IPS-18a (cell line): ENCODE results near the gene DLGAP1.

Source experiments
- H3K27ac ChIP-seq: one replicate; pipeline ENCODE4 v1.5.1; 2013; ENCODE audit warnings: low read length
- H3K27me3 ChIP-seq: one replicate; pipeline ENCODE4 v1.6.1; 2013; ENCODE audit warnings: mild to moderate bottlenecking, low read length; ENCODE audit not compliant: control insufficient read depth, insufficient read depth
- H3K36me3 ChIP-seq: one replicate; pipeline ENCODE4 v1.6.1; 2013; ENCODE audit warnings: low read depth, low read length; ENCODE audit not compliant: control insufficient read depth
- H3K4me1 ChIP-seq: one replicate; pipeline ENCODE4 v1.6.1; 2013; ENCODE audit warnings: low read depth, low read length; ENCODE audit not compliant: control insufficient read depth
- H3K4me3 ChIP-seq: one replicate; pipeline ENCODE4 v1.5.1; 2013; ENCODE audit warnings: low read length
- H3K9ac ChIP-seq: one replicate; pipeline ENCODE4 v1.6.1; 2013; ENCODE audit warnings: mild to moderate bottlenecking, low read length, moderate library complexity
- H3K9me3 ChIP-seq: one replicate; pipeline ENCODE4 v1.6.1; 2013; ENCODE audit warnings: low read depth, low read length; ENCODE audit not compliant: control insufficient read depth

Gene DLGAP1

GRCh38 chr18:3775996-3776395 lies 679.1 kb downstream of the DLGAP1 start:
- no peaks in the 10 kb centered on the region for H3K9me3 ChIP-seq
- H3K27ac ChIP-seq = no peak overlapping the region
- H3K9ac ChIP-seq = no peak overlapping the region
- no peak overlapping the region for H3K4me3 ChIP-seq
- no peaks in the 10 kb centered on the region for H3K27me3 ChIP-seq
- H3K4me1 ChIP-seq = peaks cover 31% of the 10 kb centered on the region
- H3K36me3 ChIP-seq = no peaks in the 10 kb centered on the region

GRCh38 chr18:3773303-3773702 lies 681.8 kb downstream of the DLGAP1 start:
- no peak overlapping the region for H3K27ac ChIP-seq
- H3K4me3 ChIP-seq = no peak overlapping the region
- no peak overlapping the region for H3K9ac ChIP-seq
- H3K36me3 ChIP-seq = no peaks in the 10 kb centered on the region
- H3K27me3 ChIP-seq = peaks cover 8% of the 10 kb centered on the region
- peaks cover 35% of the 10 kb centered on the region for H3K4me1 ChIP-seq
- no peaks in the 10 kb centered on the region for H3K9me3 ChIP-seq

- H3K4me3 ChIP-seq = peak overlapping the region; percentile 72
- H3K27ac ChIP-seq = peak overlapping the region; percentile 54
- peaks cover 3% of the 10 kb centered on the region for H3K9me3 ChIP-seq
- H3K9ac ChIP-seq = peak overlapping the region; percentile 45
- peaks cover 8% of the 10 kb centered on the region for H3K27me3 ChIP-seq
- H3K4me1 ChIP-seq = peaks cover 35% of the 10 kb centered on the region
- H3K36me3 ChIP-seq = no peaks in the 10 kb centered on the region
These were observed 683.8 kb downstream of the DLGAP1 start for GRCh38 chr18:3771121-3771971.

- peaks cover 8% of the 10 kb centered on the region for H3K9me3 ChIP-seq
- H3K27me3 ChIP-seq = no peaks in the 10 kb centered on the region
- H3K4me1 ChIP-seq = no peaks in the 10 kb centered on the region
- H3K27ac ChIP-seq = no peak overlapping the region
- no peak overlapping the region for H3K4me3 ChIP-seq
- no peaks in the 10 kb centered on the region for H3K36me3 ChIP-seq
- no peak overlapping the region for H3K9ac ChIP-seq
These were observed 693.8 kb downstream of the DLGAP1 start for GRCh38 chr18:3761266-3761665.

- Histone ChIP-seq H3K27me3 (no peaks in the 10 kb centered on the region), H3K9me3 (peaks cover 2% of the 10 kb centered on the region), H3K9ac (no peak overlapping the region), H3K4me1 (no peaks in the 10 kb centered on the region), H3K36me3 (no peaks in the 10 kb centered on the region), H3K27ac (no peak overlapping the region), H3K4me3 (no peak overlapping the region)
These were observed 694.4 kb downstream of the DLGAP1 start for GRCh38 chr18:3760741-3761140.

- no peak overlapping the region for H3K4me3 ChIP-seq
- no peaks in the 10 kb centered on the region for H3K27me3 ChIP-seq
- H3K36me3 ChIP-seq = no peaks in the 10 kb centered on the region
- no peaks in the 10 kb centered on the region for H3K9me3 ChIP-seq
- no peak overlapping the region for H3K27ac ChIP-seq
- H3K4me1 ChIP-seq = no peaks in the 10 kb centered on the region
- no peak overlapping the region for H3K9ac ChIP-seq
These were observed 696.0 kb downstream of the DLGAP1 start for GRCh38 chr18:3759099-3759498.

- H3K36me3 ChIP-seq = no peaks in the 10 kb centered on the region
- no peak overlapping the region for H3K9ac ChIP-seq
- H3K27ac ChIP-seq = no peak overlapping the region
- H3K4me3 ChIP-seq = no peak overlapping the region
- no peaks in the 10 kb centered on the region for H3K9me3 ChIP-seq
- no peaks in the 10 kb centered on the region for H3K4me1 ChIP-seq
- no peaks in the 10 kb centered on the region for H3K27me3 ChIP-seq
These were observed 696.6 kb downstream of the DLGAP1 start for GRCh38 chr18:3758531-3758930.

- Histone ChIP-seq H3K9me3 (no peaks in the 10 kb centered on the region), H3K27ac (no peak overlapping the region), H3K27me3 (no peaks in the 10 kb centered on the region), H3K4me1 (no peaks in the 10 kb centered on the region), H3K4me3 (no peak overlapping the region), H3K36me3 (no peaks in the 10 kb centered on the region), H3K9ac (no peak overlapping the region)
These were observed 697.7 kb downstream of the DLGAP1 start for GRCh38 chr18:3757361-3757760.

GRCh38 chr18:3753106-3753505 lies 702.0 kb downstream of the DLGAP1 start:
- H3K4me1 ChIP-seq = no peaks in the 10 kb centered on the region
- H3K9ac ChIP-seq = no peak overlapping the region
- no peaks in the 10 kb centered on the region for H3K9me3 ChIP-seq
- H3K36me3 ChIP-seq = no peaks in the 10 kb centered on the region
- no peak overlapping the region for H3K27ac ChIP-seq
- no peak overlapping the region for H3K4me3 ChIP-seq
- no peaks in the 10 kb centered on the region for H3K27me3 ChIP-seq

- Histone ChIP-seq H3K9ac (no peak overlapping the region), H3K27ac (no peak overlapping the region), H3K4me3 (no peak overlapping the region), H3K36me3 (no peaks in the 10 kb centered on the region), H3K9me3 (no peaks in the 10 kb centered on the region), H3K4me1 (no peaks in the 10 kb centered on the region), H3K27me3 (no peaks in the 10 kb centered on the region)
These were observed 707.0 kb downstream of the DLGAP1 start for GRCh38 chr18:3748086-3748485.

GRCh38 chr18:3747176-3747973 lies 707.7 kb downstream of the DLGAP1 start:
- Histone ChIP-seq H3K27ac (no peak overlapping the region), H3K27me3 (no peaks in the 10 kb centered on the region), H3K36me3 (no peaks in the 10 kb centered on the region), H3K9me3 (no peaks in the 10 kb centered on the region), H3K9ac (no peak overlapping the region), H3K4me1 (no peaks in the 10 kb centered on the region), H3K4me3 (no peak overlapping the region)
